ENCODE data around the gene OASL. TPM values are rescaled to one million over a fixed set of nuclear protein-coding genes. Genes with fewer than 3 reads are reported as not detected.

The OASL gene
- total and polyA plus RNA-seq, 9 donors = 0.12 to 2.8 (median 0.39) TPM; not detected in 1

GRCh38 chr12:121004253-121004815 is 34.7 kb downstream of the OASL start:
- H3K36me3 ChIP-seq = no peaks in the 10 kb centered on the region
- no peaks in the 10 kb centered on the region for H3K9me3 ChIP-seq
- no peaks in the 10 kb centered on the region for H3K4me1 ChIP-seq (ENCODE audit: insufficient read depth)
- DNase-seq = no peak
- H3K4me3 ChIP-seq = no peak overlapping the region
- H3K27ac ChIP-seq = no peak overlapping the region
- intact Hi-C loops (cut with DNase I) = no loop called here
- no peaks in the 10 kb centered on the region for H3K27me3 ChIP-seq
- 87 to 93% (median 87%) methylated on average over 16 of the region's 16 CpGs for WGBS, 3 donors
- TF ChIP-seq CTCF (IDR thresholded peaks at IDR 0.05) (no peak), POLR2A (IDR thresholded peaks at IDR 0.05) (no peak), EP300 (IDR thresholded peaks at IDR 0.05) (no peak)

DNA sequence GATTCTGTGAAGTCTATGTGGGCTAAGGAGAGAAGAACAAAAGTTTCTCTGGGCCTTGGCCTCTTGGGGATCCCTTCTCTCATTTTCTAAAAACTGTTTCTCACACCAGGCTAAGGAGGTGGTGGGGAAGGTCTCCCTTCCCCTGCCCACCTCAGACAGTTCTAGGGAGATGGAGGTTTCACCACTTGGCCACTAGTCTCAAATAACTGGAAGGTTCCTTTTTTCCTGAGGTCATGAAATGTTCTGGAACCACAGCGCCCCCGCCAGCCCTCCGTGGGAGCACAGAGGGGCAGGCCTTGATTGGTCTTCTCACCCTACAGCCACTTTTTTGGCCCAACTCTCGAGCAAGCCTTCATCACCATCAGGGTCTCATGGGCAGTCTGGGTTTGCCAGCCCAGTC is 35.4 kb downstream of the OASL start:
- intact Hi-C loops (cut with DNase I) = no loop called here
- Histone ChIP-seq H3K27me3 (no peaks in the 10 kb centered on the region), H3K36me3 (no peaks in the 10 kb centered on the region), H3K27ac (no peak overlapping the region), H3K4me3 (no peak overlapping the region), H3K9me3 (no peaks in the 10 kb centered on the region), H3K4me1 (ENCODE audit: insufficient read depth) (no peaks in the 10 kb centered on the region)
- TF ChIP-seq CTCF (IDR thresholded peaks at IDR 0.05) = no peak
- TF ChIP-seq POLR2A (IDR thresholded peaks at IDR 0.05) = no peak
- TF ChIP-seq EP300 (IDR thresholded peaks at IDR 0.05) = no peak
- no peak for DNase-seq
- WGBS, 3 donors = 78 to 84% (median 83%) methylated on average over 4 of the region's 4 CpGs

DNA sequence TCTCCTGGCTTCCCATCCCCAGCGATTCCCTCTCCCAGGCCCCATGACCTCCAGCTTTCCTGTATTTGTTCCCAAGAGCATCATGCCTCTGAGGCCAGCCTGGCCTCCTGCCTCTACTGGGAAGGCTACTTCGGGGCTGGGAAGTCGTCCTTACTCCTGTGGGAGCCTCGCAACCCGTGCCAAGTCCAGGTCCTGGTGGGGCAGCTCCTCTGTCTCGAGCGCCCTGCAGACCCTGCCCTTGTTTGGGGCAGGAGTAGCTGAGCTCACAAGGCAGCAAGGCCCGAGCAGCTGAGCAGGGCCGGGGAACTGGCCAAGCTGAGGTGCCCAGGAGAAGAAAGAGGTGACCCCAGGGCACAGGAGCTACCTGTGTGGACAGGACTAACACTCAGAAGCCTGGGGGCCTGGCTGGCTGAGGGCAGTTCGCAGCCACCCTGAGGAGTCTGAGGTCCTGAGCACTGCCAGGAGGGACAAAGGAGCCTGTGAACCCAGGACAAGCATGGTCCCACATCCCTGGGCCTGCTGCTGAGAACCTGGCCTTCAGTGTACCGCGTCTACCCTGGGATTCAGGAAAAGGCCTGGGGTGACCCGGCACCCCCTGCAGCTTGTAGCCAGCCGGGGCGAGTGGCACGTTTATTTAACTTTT is 37.1 kb downstream of the OASL start:
- no peak for TF ChIP-seq POLR2A (IDR thresholded peaks at IDR 0.05)
- TF ChIP-seq EP300 (IDR thresholded peaks at IDR 0.05) = no peak
- TF ChIP-seq CTCF (IDR thresholded peaks at IDR 0.05) = no peak
- Histone ChIP-seq H3K36me3 (no peaks in the 10 kb centered on the region), H3K4me1 (ENCODE audit: insufficient read depth) (no peaks in the 10 kb centered on the region), H3K9me3 (no peaks in the 10 kb centered on the region), H3K27me3 (no peaks in the 10 kb centered on the region), H3K27ac (no peak overlapping the region), H3K4me3 (no peak overlapping the region)
- intact Hi-C loops (cut with DNase I) = no loop called here
- DNase-seq = no peak
- 78 to 81% (median 80%) methylated on average over 16 of the region's 16 CpGs for WGBS, 3 donors

DNA sequence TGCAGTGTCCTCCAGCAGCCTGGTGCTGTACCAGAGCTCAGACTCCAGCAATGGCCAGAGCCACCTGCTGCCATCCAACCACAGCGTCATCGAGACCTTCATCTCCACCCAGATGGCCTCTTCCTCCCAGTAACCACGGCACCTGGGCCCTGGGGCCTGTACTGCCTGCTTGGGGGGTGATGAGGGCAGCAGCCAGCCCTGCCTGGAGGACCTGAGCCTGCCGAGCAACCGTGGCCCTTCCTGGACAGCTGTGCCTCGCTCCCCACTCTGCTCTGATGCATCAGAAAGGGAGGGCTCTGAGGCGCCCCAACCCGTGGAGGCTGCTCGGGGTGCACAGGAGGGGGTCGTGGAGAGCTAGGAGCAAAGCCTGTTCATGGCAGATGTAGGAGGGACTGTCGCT is 38.0 kb downstream of the OASL start:
- H3K27me3 ChIP-seq = no peaks in the 10 kb centered on the region
- WGBS, 3 donors = 79 to 83% (median 82%) methylated on average over 11 of the region's 11 CpGs
- no peaks in the 10 kb centered on the region for H3K9me3 ChIP-seq
- DNase-seq = no peak
- H3K4me3 ChIP-seq = no peak overlapping the region
- TF ChIP-seq EP300 (IDR thresholded peaks at IDR 0.05) (no peak), CTCF (IDR thresholded peaks at IDR 0.05) (no peak), POLR2A (IDR thresholded peaks at IDR 0.05) (no peak)
- H3K27ac ChIP-seq = no peak overlapping the region
- intact Hi-C loops (cut with DNase I) = no loop called here
- no peaks in the 10 kb centered on the region for H3K4me1 ChIP-seq (ENCODE audit: insufficient read depth)
- H3K36me3 ChIP-seq = no peaks in the 10 kb centered on the region
